Frontal cortex (tissue), 4 donors: ENCODE data around the gene LEKR1. TPM values are rescaled to one million over a fixed set of nuclear protein-coding genes. Genes with fewer than 3 reads are reported as not detected.
"Not testable (repeated sequence)": the region's sequence is repeated elsewhere in the genome, so short reads cannot be mapped to it uniquely, and the experiment has no call there.

Experiments
- DNase-seq, 2 donors: peaks; one replicate each; pipeline ENCODE4 v3.0.0; 2012; ENCODE audit warnings: low spot score in 2 of 2
- FAIRE-seq: peaks from 2 replicates; lab custom pipeline; 2012; peaks lifted over from hg19 to GRCh38; lab: Jason Lieb, UNC
- total RNA-seq: library from RNA; depleted of rRNA; stranded (reverse); fragments of >200 nt; gene quantifications from one replicate; pipeline ENCODE4 v1.2.3, GENCODE V29; 2014
- donor health status: control.
- donor health status: control.
- donor health status: control.

The LEKR1 gene
- total RNA-seq, 1 donor from 2014 or later: 0.82 TPM

GRCh38 chr3:156957715-156958114, 131.6 kb downstream of the LEKR1 start:
- FAIRE-seq: no peak
- DNase-seq: no peak

DNA sequence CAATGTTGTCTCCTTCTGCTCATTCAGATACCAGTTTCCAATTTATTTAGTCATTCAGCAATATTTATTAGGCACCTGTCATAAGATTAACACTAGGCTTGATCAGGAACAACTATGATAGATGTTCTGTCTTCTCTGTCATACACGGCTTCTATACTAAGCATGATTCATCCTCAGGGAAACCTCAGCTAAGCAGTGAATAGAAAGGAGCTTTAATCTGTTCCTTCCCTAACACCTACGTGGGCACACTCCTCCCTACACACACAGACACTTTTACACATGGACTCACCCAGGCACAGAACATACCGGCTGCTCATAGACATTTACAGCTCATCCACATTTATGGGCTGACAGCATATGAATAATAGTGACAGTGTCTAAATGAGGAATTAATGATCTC, 136.9 kb downstream of the LEKR1 start:
- no peak for FAIRE-seq
- DNase-seq: no peak

DNA sequence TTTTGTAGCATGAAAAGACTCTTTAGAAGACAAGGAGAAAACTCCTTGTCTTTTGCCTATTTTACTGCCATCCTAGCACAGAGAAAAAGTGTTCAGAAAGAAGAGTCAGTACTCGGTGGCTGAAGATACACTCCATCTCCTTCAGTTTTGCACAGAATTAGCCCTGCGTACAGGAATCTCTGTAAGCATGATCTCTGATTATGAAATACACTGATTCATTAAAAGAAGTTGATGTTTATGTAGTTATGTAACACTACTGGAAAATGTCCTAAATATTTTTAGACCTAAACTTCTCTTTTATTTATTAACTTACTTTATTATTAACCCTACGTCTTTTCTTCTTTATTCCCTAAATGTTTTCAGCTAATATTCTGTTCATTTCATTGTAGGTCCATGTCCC, 138.4 kb downstream of the LEKR1 start:
- DNase-seq: no peak

GRCh38 chr3:156966349-156966748, 140.2 kb downstream of the LEKR1 start:
- DNase-seq, FAIRE-seq: not testable (repeated sequence)

More for the DNA sequence above, 138.4 kb downstream of the LEKR1 start:
- FAIRE-seq: no peak

GRCh38 chr3:156973954-156974353, 147.8 kb downstream of the LEKR1 start:
- no peak for DNase-seq
- no peak for FAIRE-seq

- no peak for DNase-seq
- no peak for FAIRE-seq
These were observed 148.8 kb downstream of the LEKR1 start for GRCh38 chr3:156974931-156975330.

GRCh38 chr3:156975721-156976120, 149.6 kb downstream of the LEKR1 start:
- FAIRE-seq (no peak), DNase-seq (no peak)

GRCh38 chr3:156976933-156977332, 150.8 kb downstream of the LEKR1 start:
- DNase-seq (no peak), FAIRE-seq (no peak)

DNA sequence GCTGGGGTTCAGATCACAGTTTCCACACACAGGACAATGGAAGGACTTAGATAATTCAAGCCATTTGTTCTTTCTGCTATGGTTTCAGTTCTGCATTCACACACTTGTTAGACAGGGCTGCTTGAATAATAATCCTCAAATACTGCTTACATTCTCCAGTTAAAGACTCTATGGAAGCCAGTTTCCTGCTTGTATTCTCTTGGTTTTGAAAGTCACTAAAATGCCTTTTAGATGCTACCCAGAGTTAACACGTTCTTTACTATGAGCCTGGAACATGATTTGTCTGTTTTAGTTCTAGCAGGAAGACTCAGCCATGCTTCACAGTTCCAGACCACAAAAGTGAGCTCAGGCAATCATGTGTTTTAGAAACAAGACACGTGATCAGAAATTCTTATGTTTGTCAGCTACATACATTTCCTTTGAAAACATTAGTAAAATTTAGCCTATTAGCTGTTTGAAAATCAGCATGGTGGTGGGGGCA, 152.4 kb downstream of the LEKR1 start:
- no peak for DNase-seq

GRCh38 chr3:156981005-156981404, 154.9 kb downstream of the LEKR1 start:
- FAIRE-seq (no peak), DNase-seq (no peak)

More for the DNA sequence above, 152.4 kb downstream of the LEKR1 start:
- FAIRE-seq: no peak

GRCh38 chr3:156983559-156983958, 157.4 kb downstream of the LEKR1 start:
- no peak for DNase-seq
- FAIRE-seq: no peak

GRCh38 chr3:156985711-156986110, 159.6 kb downstream of the LEKR1 start:
- FAIRE-seq: no peak
- no peak for DNase-seq

DNA sequence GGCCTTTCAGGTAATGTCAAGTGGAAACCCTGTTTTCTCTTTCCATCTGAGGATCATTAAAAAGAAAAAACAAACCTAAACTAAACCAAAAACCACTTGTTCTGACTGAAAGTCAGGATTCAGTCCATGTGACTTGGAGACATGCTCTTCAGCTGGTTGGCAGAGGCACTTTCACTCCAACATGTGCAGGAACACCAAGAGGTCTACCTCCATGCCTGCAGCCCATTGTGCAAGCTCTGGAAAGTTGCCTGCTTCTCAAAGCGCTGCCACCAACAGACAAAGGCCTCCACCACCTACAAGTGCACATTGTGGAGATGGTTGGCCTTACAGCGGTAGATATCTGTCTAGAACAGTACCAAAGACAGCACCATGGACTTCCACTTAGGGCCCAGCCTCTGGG, 161.8 kb downstream of the LEKR1 start:
- no peak for DNase-seq
- no peak for FAIRE-seq

- DNase-seq (no peak), FAIRE-seq (no peak)
These were observed 171.2 kb downstream of the LEKR1 start for GRCh38 chr3:156997351-156997750.

- no peak for FAIRE-seq
- DNase-seq: no peak
These were observed 175.2 kb downstream of the LEKR1 start for GRCh38 chr3:157001221-157001957.

DNA sequence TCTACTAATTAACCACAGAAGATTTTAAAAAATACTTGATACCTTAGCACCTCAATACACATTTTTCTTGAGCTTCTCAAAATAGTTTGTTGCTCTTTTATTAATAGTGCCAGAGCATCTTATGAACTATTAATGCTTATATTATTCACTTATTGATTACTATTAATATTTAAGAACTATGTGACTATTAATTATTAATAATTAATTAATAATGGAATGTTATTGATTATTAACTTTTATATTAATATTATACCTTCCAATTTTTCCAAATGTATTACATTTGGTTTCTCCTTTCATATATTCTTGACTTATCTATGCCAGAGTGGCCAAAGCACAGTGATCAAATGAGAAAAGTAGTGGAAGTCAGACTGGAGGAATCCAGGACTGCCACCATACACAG, 195.5 kb downstream of the LEKR1 start:
- DNase-seq (no peak), FAIRE-seq (peak; percentile 40)

- no peak for FAIRE-seq
These were observed 197.1 kb downstream of the LEKR1 start for GRCh38 chr3:157023226-157023625.

DNA sequence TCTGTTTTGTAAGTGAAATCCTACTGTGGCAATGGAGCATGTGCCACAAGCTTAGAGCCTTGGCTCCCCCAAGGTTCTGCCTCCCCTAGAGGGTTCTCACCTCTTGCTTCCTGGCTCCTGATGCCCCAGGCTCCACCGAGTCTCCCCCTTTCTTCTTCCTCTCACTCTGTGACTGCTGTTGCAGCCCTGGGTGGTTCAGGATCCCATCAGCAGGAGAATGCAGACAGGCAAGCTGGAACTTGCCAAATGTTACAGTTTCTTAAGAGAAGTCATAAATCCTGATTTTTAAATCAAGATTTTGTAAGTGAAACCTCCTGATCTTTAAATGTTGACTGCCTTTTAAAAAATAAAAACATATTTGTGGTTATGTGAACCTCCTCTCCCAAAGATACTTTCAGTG, 199.9 kb downstream of the LEKR1 start:
- no peak for DNase-seq
- FAIRE-seq: no peak

More at GRCh38 chr3:157023226-157023625, 197.1 kb downstream of the LEKR1 start:
- DNase-seq: no peak

- DNase-seq (no peak), FAIRE-seq (no peak)
These were observed 201.9 kb downstream of the LEKR1 start for GRCh38 chr3:157027861-157028745.

DNA sequence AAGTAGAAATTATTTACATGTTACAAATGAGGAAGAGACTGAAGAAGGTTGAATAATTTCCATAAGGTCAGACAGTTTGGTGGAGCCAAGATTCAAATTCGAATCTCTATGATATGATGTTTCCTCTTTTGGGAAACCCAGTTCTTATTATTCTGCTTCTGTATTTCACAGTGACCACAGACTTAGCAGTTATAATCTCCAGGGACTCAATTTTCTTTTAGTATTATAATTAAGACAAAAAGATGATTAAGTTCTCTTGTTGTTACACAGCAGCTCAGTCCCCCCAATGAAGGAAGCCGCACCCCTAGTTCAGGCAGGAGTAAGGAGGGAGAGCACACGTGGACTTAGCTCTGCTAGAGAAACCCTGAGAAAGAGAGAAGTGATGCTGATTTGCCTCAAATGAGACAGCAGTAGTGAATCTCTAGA, 203.2 kb downstream of the LEKR1 start:
- FAIRE-seq: no peak
- DNase-seq: no peak

DNA sequence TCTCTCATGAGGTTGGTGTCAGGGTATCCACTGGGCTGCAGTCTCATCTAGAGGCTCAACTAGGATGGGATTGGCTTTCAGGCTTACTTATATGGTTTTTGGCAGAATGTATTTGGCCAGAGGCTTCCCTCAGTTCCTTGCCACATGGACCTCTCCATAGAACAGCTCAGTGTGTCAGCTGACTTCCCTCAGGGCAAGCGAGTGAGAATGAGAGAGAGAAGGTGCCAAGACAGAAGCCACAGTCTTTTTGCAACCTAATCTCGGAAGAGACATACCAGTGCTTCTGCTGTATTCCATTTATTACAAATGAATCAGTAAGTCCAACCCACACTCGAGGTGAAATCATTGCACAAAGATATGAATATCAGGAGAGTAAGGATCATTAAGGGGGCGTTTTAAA, 204.6 kb downstream of the LEKR1 start:
- FAIRE-seq: no peak
- DNase-seq: no peak
